SU-DHL-6 (cell line): Measurements from ENCODE around the gene CLIC4.

Source experiments
- H2AFZ ChIP-seq: fragments of 200-600 bp; sonication (generic); 2 replicates; pipeline ENCODE4 v1.6.1; 2014; ENCODE audit warnings: low read depth, mild to moderate bottlenecking, moderate library complexity, mixed read lengths, antibody characterized with exemption, low read length; ENCODE audit not compliant: severe bottlenecking
- H3F3A ChIP-seq: fragments of 200-600 bp; shearing (Covaris generic); 2 replicates; pipeline ENCODE4 v1.6.0; 2016; ENCODE audit warnings: antibody characterized with exemption, mild to moderate bottlenecking; ENCODE audit not compliant: insufficient read depth
- H3K27ac ChIP-seq: fragments of 200-600 bp; sonication (generic); 2 replicates; pipeline ENCODE4 v1.5.1; 2016; ENCODE audit warnings: low read depth, mild to moderate bottlenecking, low read length, moderate library complexity, mixed read lengths
- H3K27me3 ChIP-seq: fragments of 200-600 bp; sonication (generic), shearing (Covaris generic); 2 replicates; pipeline ENCODE4 v1.6.0; 2014; ENCODE audit warnings: mild to moderate bottlenecking, low read length
- H3K36me3 ChIP-seq: fragments of 200-600 bp; sonication (generic); 2 replicates; pipeline ENCODE4 v1.6.1; 2014; ENCODE audit warnings: mild to moderate bottlenecking, low read length, mixed read lengths
- H3K4me2 ChIP-seq: fragments of 300-600, 200-600 bp; shearing (Covaris generic), sonication (generic); 2 replicates; pipeline ENCODE4 v1.6.0; 2014; ENCODE audit warnings: low read length, low read depth, mild to moderate bottlenecking; ENCODE audit not compliant: poor library complexity, severe bottlenecking
- H3K4me3 ChIP-seq: fragments of 200-600 bp; sonication (generic); 2 replicates; pipeline ENCODE4 v1.5.1; 2014; ENCODE audit warnings: antibody characterized with exemption, low read length, mild to moderate bottlenecking, mixed read lengths; ENCODE audit not compliant: insufficient read depth, poor library complexity, severe bottlenecking
- H3K79me2 ChIP-seq: fragments of 200-600 bp; sonication (generic); 2 replicates; pipeline ENCODE4 v1.6.1; 2014; ENCODE audit warnings: mild to moderate bottlenecking, low read length, moderate library complexity; ENCODE audit not compliant: insufficient read depth
- H3K9ac ChIP-seq: fragments of 200-600 bp; sonication (generic); 2 replicates; pipeline ENCODE4 v1.7.0; 2014; ENCODE audit warnings: mild to moderate bottlenecking, low read length
- H3K9me2 ChIP-seq: fragments of 200-600 bp; sonication (generic); replicated peaks from 2 replicates; pipeline ENCODE4 v1.6.1; 2014; ENCODE audit warnings: low read length; ENCODE audit not compliant: insufficient read depth
- H3K9me3 ChIP-seq: fragments of 200-600 bp; sonication (generic); 2 replicates; pipeline ENCODE4 v1.6.1; 2014; ENCODE audit warnings: low read length, mixed read lengths; ENCODE audit not compliant: insufficient read depth
- H4K20me1 ChIP-seq: fragments of 200-600 bp; sonication (generic); 2 replicates; pipeline ENCODE4 v1.6.1; 2014; ENCODE audit warnings: low read depth, mild to moderate bottlenecking, antibody characterized with exemption, low read length, moderate library complexity, mixed read lengths
- CTCF ChIP-seq: fragments of 200-600 bp; sonication (generic); IDR thresholded peaks from one replicate; pipeline ENCODE4 v1.5.1; 2017; ENCODE audit warnings: antibody characterized with exemption, mild to moderate bottlenecking, low read length, moderate library complexity; ENCODE audit not compliant: insufficient read depth, poor library complexity, severe bottlenecking
- EZH2phosphoT487 ChIP-seq: fragments of 200-600 bp; sonication (generic), shearing (Covaris generic); conservative IDR thresholded peaks from 2 replicates; pipeline ENCODE4 v1.6.1; 2018; ENCODE audit warnings: mild to moderate bottlenecking, antibody characterized with exemption, low read length, moderate library complexity, mixed read lengths

CLIC4 gene

DNA sequence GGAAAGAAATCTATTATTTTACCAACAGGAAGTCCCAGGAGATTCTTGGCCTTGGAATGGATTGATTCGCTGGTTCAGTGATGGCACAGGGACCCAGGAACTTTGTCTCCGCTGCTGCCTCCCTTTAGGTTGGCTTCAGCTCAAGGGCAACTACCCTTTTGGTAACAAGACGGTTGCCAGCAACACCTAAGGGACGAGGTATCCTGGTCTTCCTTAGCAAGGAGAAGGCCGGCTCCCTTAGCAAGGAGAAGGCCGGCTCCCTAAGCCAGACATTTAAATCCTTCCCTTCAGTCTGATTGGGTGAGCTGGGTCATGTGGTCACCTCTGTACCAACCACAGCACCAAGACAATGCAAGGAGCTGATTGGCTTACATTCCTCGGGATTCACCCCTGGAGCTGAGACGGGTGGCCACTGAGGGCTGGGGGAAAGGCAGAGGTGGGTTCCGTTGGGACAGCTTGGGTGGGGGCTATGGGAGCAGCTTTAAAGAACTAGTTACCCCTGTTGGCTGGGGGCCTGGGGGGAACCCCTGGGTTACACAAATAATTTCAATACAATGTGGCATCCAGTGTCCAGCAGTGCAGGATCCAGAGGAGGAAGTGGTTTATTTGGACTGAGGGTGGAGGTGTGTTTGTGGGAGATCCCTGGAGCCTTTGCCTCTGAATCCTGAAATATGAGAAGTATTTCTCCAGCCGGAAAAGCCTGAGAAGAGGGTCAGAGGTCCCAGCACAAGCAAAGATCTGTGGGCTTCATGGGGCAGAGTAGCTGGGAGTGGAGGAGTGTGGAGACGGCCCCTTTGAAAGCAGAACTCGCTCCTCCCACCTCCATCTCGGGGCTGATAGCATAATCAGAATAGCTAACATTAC lies 20.7 kb upstream of the CLIC4 start:
- H2AFZ ChIP-seq: no peak overlapping the region
- no peak overlapping the region for H3K4me3 ChIP-seq
- H4K20me1 ChIP-seq: no peaks in the 10 kb centered on the region
- TF ChIP-seq EZH2phosphoT487 (no peak), CTCF (no peak)
- no peaks in the 10 kb centered on the region for H3K9me3 ChIP-seq
- no peak overlapping the region for H3K4me2 ChIP-seq
- no peaks in the 10 kb centered on the region for H3K27me3 ChIP-seq
- H3K9me2 ChIP-seq: no peaks in the 10 kb centered on the region
- no peaks in the 10 kb centered on the region for H3K79me2 ChIP-seq
- no peak overlapping the region for H3K27ac ChIP-seq
- no peaks in the 10 kb centered on the region for H3F3A ChIP-seq
- no peak overlapping the region for H3K9ac ChIP-seq
- no peaks in the 10 kb centered on the region for H3K36me3 ChIP-seq

DNA sequence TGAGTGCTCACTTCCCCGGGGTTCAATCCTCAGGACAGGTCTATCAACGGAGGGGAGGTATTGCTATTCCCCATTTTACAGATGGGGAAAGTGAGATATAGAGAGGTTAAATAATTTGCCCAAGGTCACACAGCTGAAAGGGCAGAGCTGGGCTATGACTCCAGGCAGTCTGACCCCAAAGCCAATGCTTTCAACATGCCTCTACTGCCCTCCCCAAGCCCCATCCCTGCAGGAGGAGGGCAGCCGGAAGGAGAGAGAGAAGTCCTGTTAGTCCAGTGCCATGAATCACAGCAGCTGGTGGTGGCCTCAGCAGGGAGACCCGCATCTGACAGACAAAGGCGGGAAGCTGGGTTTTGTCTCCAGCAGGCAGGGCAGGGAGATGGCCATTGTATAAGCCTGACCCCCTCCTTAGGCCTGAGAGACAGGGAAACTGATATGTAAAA lies 20.0 kb upstream of the CLIC4 start:
- Histone ChIP-seq H3K4me3 (no peak overlapping the region), H3K9ac (no peak overlapping the region), H3K79me2 (no peaks in the 10 kb centered on the region), H4K20me1 (no peaks in the 10 kb centered on the region), H2AFZ (no peak overlapping the region), H3K9me3 (no peaks in the 10 kb centered on the region), H3K9me2 (no peaks in the 10 kb centered on the region), H3K4me2 (no peak overlapping the region), H3K27ac (no peak overlapping the region), H3F3A (no peaks in the 10 kb centered on the region), H3K36me3 (no peaks in the 10 kb centered on the region), H3K27me3 (no peaks in the 10 kb centered on the region)
- no peak for TF ChIP-seq EZH2phosphoT487
- TF ChIP-seq CTCF: no peak

- Histone ChIP-seq H3K4me3 (no peak overlapping the region), H3K27ac (no peak overlapping the region)
- TF ChIP-seq EZH2phosphoT487: no peak
- no peak for TF ChIP-seq CTCF
Measured at GRCh38 chr1:24726741-24727140, 18.5 kb upstream of the CLIC4 start.

More at GRCh38 chr1:24726741-24727140, 18.5 kb upstream of the CLIC4 start:
- H2AFZ ChIP-seq: no peak overlapping the region
- H3K27me3 ChIP-seq: no peaks in the 10 kb centered on the region
- no peak overlapping the region for H3K9ac ChIP-seq
- no peaks in the 10 kb centered on the region for H3K9me2 ChIP-seq
- no peaks in the 10 kb centered on the region for H4K20me1 ChIP-seq
- H3K36me3 ChIP-seq: no peaks in the 10 kb centered on the region
- H3K9me3 ChIP-seq: no peaks in the 10 kb centered on the region
- no peaks in the 10 kb centered on the region for H3F3A ChIP-seq
- H3K79me2 ChIP-seq: no peaks in the 10 kb centered on the region
- peak overlapping the region; percentile 25 for H3K4me2 ChIP-seq
